G401 (cell line): ENCODE measurements around the gene CEP192. TPM values are rescaled to one million over a fixed set of nuclear protein-coding genes. Genes with fewer than 3 reads are reported as not detected.
"Not testable (repeated sequence)": the region's sequence is repeated elsewhere in the genome, so short reads cannot be mapped to it uniquely, and the experiment has no call there.

Source experiments
- DNase-seq: peaks from one replicate; pipeline ENCODE4 v3.0.0-alpha.2; 2015; ENCODE audit warnings: low spot score
- in situ Hi-C: cut with HindIII; loops from 2 replicates; pipeline ENCODE4 v1.10.0; 2016; ENCODE audit warnings: low sequenced_read_pairs, mixed read lengths
- total RNA-seq: library from RNA; depleted of rRNA; stranded (reverse); fragments of >200 nt; shearing (Covaris generic); gene quantifications from 2 replicates; pipeline ENCODE4 v1.2.3, GENCODE V29; 2014

The CEP192 gene
- total RNA-seq, 1 experiment from 2014 or later: 22.5 TPM

GRCh38 chr18:13022644-13023043, 31.5 kb downstream of the CEP192 start:
- in situ Hi-C loops: no loop called here

GRCh38 chr18:13025233-13025632, 34.1 kb downstream of the CEP192 start:
- no peak for DNase-seq
- in situ Hi-C loops: no loop called here

More at GRCh38 chr18:13022644-13023043, 31.5 kb downstream of the CEP192 start:
- no peak for DNase-seq

GRCh38 chr18:13026583-13027270, 35.6 kb downstream of the CEP192 start:
- DNase-seq: no peak
- in situ Hi-C loops: no loop called here

- in situ Hi-C loops: no loop called here
- no peak for DNase-seq
Observed at GRCh38 chr18:13028869-13029268, 37.7 kb downstream of the CEP192 start.

GRCh38 chr18:13032173-13032572, 41.0 kb downstream of the CEP192 start:
- in situ Hi-C loops: no loop called here

GRCh38 chr18:13035249-13035914, 44.2 kb downstream of the CEP192 start:
- DNase-seq: no peak
- in situ Hi-C loops: no loop called here

More at GRCh38 chr18:13032173-13032572, 41.0 kb downstream of the CEP192 start:
- no peak for DNase-seq

GRCh38 chr18:13036622-13037320, 45.6 kb downstream of the CEP192 start:
- in situ Hi-C loops: no loop called here
- DNase-seq: no peak

GRCh38 chr18:13039806-13040205, 48.6 kb downstream of the CEP192 start:
- no peak for DNase-seq
- in situ Hi-C loops: no loop called here

- in situ Hi-C loops: no loop called here
- DNase-seq: no peak
Observed at GRCh38 chr18:13043066-13043465, 51.9 kb downstream of the CEP192 start.

- DNase-seq: no peak
- in situ Hi-C loops: no loop called here
Observed at GRCh38 chr18:13048061-13048595, 57.0 kb downstream of the CEP192 start.

GRCh38 chr18:13051159-13051558, 60.0 kb downstream of the CEP192 start:
- in situ Hi-C loops: no loop called here
- no peak for DNase-seq

GRCh38 chr18:13051950-13052349, 60.8 kb downstream of the CEP192 start:
- DNase-seq: no peak
- in situ Hi-C loops: no loop called here

- in situ Hi-C loops: no loop called here
- no peak for DNase-seq
Observed at GRCh38 chr18:13054336-13054735, 63.2 kb downstream of the CEP192 start.

GRCh38 chr18:13061630-13062189, 70.5 kb downstream of the CEP192 start:
- in situ Hi-C loops: no loop called here
- no peak for DNase-seq

GRCh38 chr18:13067124-13067523, 76.0 kb downstream of the CEP192 start:
- no peak for DNase-seq
- in situ Hi-C loops: no loop called here

- no peak for DNase-seq
- in situ Hi-C loops: no loop called here
Observed at GRCh38 chr18:13067966-13068365, 76.8 kb downstream of the CEP192 start.

- in situ Hi-C loops: no loop called here
- no peak for DNase-seq
Observed at GRCh38 chr18:13070460-13070859, 79.3 kb downstream of the CEP192 start.

- no peak for DNase-seq
- in situ Hi-C loops: no loop called here
Observed at GRCh38 chr18:13076886-13077285, 85.7 kb downstream of the CEP192 start.

GRCh38 chr18:13077473-13077872, 86.3 kb downstream of the CEP192 start:
- DNase-seq: no peak
- in situ Hi-C loops: no loop called here

GRCh38 chr18:13078065-13078464, 86.9 kb downstream of the CEP192 start:
- DNase-seq, in situ Hi-C loops: not testable (repeated sequence)
